Measurements from ENCODE around the gene NEDD4L.

NEDD4L gene

GRCh38 chr18:58152891-58153290, 108.9 kb downstream of the NEDD4L start:
- DNase-seq (ENCODE audit: low spot score), result no peak
- no peak for TF ChIP-seq CTCF (IDR thresholded peaks at IDR 0.05; ENCODE audit: extremely low read depth, missing control alignments)

DNA sequence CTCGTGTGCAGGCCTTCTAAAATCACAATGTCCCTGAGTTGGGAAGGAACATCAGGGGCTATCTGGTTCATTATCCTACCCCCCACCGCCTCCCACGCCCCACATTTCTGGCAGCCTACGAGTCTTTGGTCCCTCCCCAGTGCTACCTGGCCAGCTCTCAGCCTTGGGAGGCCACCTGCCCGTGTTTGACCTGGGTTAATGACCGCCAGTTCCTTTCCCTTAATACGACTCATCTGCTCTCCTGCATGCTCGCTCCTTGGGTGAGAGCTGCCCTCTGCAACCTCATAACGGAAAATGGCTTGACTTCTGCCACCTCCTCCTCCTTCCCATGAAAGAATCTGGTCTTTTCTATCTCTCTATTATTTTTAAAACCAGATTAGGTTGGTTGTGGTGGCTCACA, 112.5 kb downstream of the NEDD4L start:
- no peak for DNase-seq (ENCODE audit: low spot score)
- no peak for TF ChIP-seq CTCF (IDR thresholded peaks at IDR 0.05; ENCODE audit: extremely low read depth, missing control alignments)

GRCh38 chr18:58157237-58157636, 113.2 kb downstream of the NEDD4L start:
- no peak for TF ChIP-seq CTCF (IDR thresholded peaks at IDR 0.05; ENCODE audit: extremely low read depth, missing control alignments)
- no peak for DNase-seq (ENCODE audit: low spot score)

GRCh38 chr18:58158008-58158407, 114.0 kb downstream of the NEDD4L start:
- no peak for TF ChIP-seq CTCF (IDR thresholded peaks at IDR 0.05; ENCODE audit: extremely low read depth, missing control alignments)
- DNase-seq (ENCODE audit: low spot score), result no peak

- no peak for DNase-seq (ENCODE audit: low spot score)
- no peak for TF ChIP-seq CTCF (IDR thresholded peaks at IDR 0.05; ENCODE audit: extremely low read depth, missing control alignments)
Measured at GRCh38 chr18:58158459-58158858, 114.4 kb downstream of the NEDD4L start.

DNA sequence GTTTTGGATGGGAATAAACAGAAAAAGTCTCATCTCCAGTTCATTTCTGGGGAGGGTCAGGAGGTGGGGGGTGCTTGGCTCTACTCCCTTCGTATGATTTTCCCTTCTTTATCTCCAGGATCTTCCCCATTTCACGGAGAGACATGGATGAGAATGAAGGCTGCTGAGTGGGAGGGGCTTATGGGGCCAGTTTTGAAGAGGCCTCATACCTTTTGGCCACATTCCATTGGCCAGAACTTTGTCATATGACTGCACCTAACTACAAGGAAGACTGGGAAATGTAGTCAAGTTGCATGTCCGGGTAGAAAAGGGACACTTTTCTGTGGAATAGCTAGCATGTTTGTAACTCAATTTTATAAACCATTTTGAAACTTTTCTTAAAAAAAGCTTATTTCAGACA, 117.6 kb downstream of the NEDD4L start:
- TF ChIP-seq CTCF (IDR thresholded peaks at IDR 0.05; ENCODE audit: extremely low read depth, missing control alignments), result no peak

DNA sequence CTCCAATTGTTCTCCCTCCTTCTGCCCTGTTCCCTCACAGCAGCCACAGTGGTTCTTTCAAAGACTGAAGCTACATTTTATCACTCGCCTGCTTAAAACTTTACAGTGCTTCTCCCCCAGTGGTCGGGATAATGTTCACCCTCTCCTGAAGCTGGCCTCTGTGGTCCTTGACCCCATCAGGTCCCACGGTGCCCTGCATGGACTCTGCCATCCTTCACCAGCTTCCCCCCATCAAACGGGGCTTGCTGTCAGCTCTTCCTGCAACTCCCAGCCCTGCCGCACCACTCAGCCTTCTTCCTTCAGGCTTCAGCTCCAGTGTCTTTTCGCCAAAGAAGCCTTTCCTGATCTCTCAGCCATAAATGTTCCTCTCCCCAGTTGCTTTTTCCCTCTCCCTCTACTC, 118.1 kb downstream of the NEDD4L start:
- DNase-seq (ENCODE audit: low spot score), result no peak

More for the DNA sequence above, 117.6 kb downstream of the NEDD4L start:
- no peak for DNase-seq (ENCODE audit: low spot score)

More for the DNA sequence above, 118.1 kb downstream of the NEDD4L start:
- TF ChIP-seq CTCF (IDR thresholded peaks at IDR 0.05; ENCODE audit: extremely low read depth, missing control alignments), result no peak

All from GM20000 (cell line).